Kidney (tissue), 14 donors: ENCODE measurements around the gene B3GLCT. TPM values are rescaled to one million over a fixed set of nuclear protein-coding genes. Genes with fewer than 3 reads are reported as not detected.

Experiments
- DNase-seq, 5 donors: peaks; one replicate each; pipeline ENCODE4 v3.0.0-alpha.2; 2013 to 2020
- FAIRE-seq: peaks from 2 replicates; lab custom pipeline; 2012; peaks lifted over from hg19 to GRCh38; lab: Jason Lieb, UNC
- H3K27ac ChIP-seq, 2 donors: one replicate each; pipeline ENCODE4 v1.7.0; 2013; ENCODE audit warnings: low read depth in 2 of 2, low read length in 2 of 2, inconsistent platforms in 1 of 2
- H3K27me3 ChIP-seq: one replicate; pipeline ENCODE4 v1.7.1; 2013; ENCODE audit warnings: low read length, inconsistent platforms; ENCODE audit not compliant: control insufficient read depth, insufficient read depth
- H3K36me3 ChIP-seq, 3 donors: one replicate each; pipeline versions ENCODE4 v1.7.0 to v1.7.1; 2013; ENCODE audit warnings: low read length in 3 of 3, control low read depth in 1 of 3, inconsistent platforms in 1 of 3; ENCODE audit not compliant: insufficient read depth in 3 of 3, control insufficient read depth in 2 of 3
- H3K4me1 ChIP-seq, 3 donors: one replicate each; pipeline versions ENCODE4 v1.7.0 to v1.7.1; 2013; ENCODE audit warnings: low read length in 3 of 3, inconsistent platforms in 1 of 3, low read depth in 1 of 3; ENCODE audit not compliant: control insufficient read depth in 2 of 3, insufficient read depth in 2 of 3
- H3K4me3 ChIP-seq, 3 donors: one replicate each; pipeline versions ENCODE4 v1.7.0 to v1.8.1; 2013; ENCODE audit warnings: low read length in 3 of 3, control low read depth in 1 of 3, inconsistent platforms in 1 of 3
- H3K9ac ChIP-seq, 3 donors: one replicate each; pipeline versions ENCODE4 v1.7.0 to v1.7.1; 2013; ENCODE audit warnings: low read length in 3 of 3, control low read depth in 1 of 3, inconsistent platforms in 1 of 3
- H3K9me3 ChIP-seq, 3 donors: one replicate each; pipeline versions ENCODE4 v1.7.0 to v1.7.1; 2013; ENCODE audit warnings: low read length in 3 of 3, control low read depth in 1 of 3, inconsistent platforms in 1 of 3; ENCODE audit not compliant: control insufficient read depth in 2 of 3, insufficient read depth in 1 of 3
- intact Hi-C: fragments of 100-400 bp; cut with DNase I; formaldehyde crosslinking; loops from one replicate; pipeline ENCODE4 v1.11.1; 2022
- polyA plus RNA-seq: library from polyadenylated mRNA; stranded (reverse); fragments of 350-450 nt; fragmentation: Illumina TruSeq; extraction: RNeasy Lipid Tissue Mini Kit (QIAGEN cat#74804); gene quantifications from one replicate; pipeline ENCODE4 v1.2.3, GENCODE V29; 2014; ENCODE audit warnings: low read depth, low replicate concordance; ENCODE audit not compliant: insufficient read depth
- total RNA-seq: library from RNA; stranded (reverse); fragmentation: NEBNext Ultra II Directional; extraction: Animal tissue kit (Norgen Biotek cat#: 25700); gene quantifications from one replicate; pipeline ENCODE4 v1.2.1, GENCODE V29; 2021
- TF ChIP-seq, protein P1 (sequence below): IDR thresholded peaks from 3 replicates; pipeline ENCODE4 v1.5.1; 2012; ENCODE audit warnings: mild to moderate bottlenecking, moderate library complexity, borderline replicate concordance; ENCODE audit not compliant: insufficient read depth; ENCODE audit errors: extremely low read depth
- donor health status: control.
- donor health status: control.
- donor health status: control.
- donor health status: control.
- donor health status: control.
- donor health status: DM: yes; HTN: yes; CAD: no.
- donor health status: Normal renal cell carcinoma (clear cell type).

The B3GLCT gene
- total and polyA plus RNA-seq, 2 donors from 2014 or later = 5.9 to 7.7 TPM

DNA sequence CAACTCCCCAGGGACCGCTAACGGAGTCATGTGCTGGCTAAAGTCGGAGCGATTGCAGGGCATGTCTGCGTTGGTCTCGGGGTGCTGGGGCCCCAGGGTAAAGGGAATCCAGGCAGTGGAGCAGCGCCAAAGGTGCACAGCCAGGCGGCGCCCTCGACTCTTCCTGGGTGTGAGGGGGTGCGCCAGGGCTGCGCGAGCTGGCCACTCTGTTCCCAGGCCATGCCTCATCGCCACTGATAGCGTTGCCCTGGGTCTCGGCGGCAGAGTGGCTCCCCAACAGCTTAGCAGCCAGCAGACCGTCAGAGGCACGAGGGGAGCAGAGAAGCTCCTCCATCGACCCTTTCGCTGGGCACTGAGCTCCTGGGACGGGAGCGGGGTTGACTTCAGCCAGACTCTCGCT, 152.7 kb downstream of the B3GLCT start:
- H3K9me3 ChIP-seq = no peaks in the 10 kb centered on the region
- FAIRE-seq = no peak
- no peak overlapping the region for H3K27ac ChIP-seq
- peak in 3 of 5 donors; percentile 7 to 22 (median 21) for DNase-seq
- intact Hi-C loops = no loop called here
- H3K9ac ChIP-seq = no peak overlapping the region
- no peaks in the 10 kb centered on the region for H3K36me3 ChIP-seq
- H3K4me3 ChIP-seq = no peak overlapping the region
- TF ChIP-seq, protein P1, sequence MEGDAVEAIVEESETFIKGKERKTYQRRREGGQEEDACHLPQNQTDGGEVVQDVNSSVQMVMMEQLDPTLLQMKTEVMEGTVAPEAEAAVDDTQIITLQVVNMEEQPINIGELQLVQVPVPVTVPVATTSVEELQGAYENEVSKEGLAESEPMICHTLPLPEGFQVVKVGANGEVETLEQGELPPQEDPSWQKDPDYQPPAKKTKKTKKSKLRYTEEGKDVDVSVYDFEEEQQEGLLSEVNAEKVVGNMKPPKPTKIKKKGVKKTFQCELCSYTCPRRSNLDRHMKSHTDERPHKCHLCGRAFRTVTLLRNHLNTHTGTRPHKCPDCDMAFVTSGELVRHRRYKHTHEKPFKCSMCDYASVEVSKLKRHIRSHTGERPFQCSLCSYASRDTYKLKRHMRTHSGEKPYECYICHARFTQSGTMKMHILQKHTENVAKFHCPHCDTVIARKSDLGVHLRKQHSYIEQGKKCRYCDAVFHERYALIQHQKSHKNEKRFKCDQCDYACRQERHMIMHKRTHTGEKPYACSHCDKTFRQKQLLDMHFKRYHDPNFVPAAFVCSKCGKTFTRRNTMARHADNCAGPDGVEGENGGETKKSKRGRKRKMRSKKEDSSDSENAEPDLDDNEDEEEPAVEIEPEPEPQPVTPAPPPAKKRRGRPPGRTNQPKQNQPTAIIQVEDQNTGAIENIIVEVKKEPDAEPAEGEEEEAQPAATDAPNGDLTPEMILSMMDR = no peak
- no peaks in the 10 kb centered on the region for H3K27me3 ChIP-seq
- no peaks in the 10 kb centered on the region for H3K4me1 ChIP-seq

DNA sequence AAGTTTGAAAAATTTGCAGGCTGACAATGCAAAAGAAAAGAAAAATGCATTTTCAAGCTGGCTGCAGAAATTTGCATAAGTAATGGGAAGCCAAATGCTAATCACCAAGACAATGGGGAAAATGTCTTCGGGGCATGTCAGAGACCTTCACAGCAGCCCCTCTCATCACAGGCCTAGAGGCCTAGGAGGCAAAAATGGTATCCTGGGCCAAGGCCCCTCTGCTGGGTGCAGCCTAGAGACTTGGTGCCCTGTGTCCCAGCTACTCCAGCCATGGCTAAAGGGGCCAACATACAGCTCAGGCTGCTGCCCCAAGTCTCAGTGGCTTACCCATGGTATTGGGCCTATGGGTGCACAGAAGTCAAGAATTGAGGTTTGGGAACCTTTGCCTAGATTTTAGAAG, 155.2 kb downstream of the B3GLCT start:
- TF ChIP-seq, protein P1 = no peak
- no peaks in the 10 kb centered on the region for H3K36me3 ChIP-seq
- DNase-seq = no peak

DNA sequence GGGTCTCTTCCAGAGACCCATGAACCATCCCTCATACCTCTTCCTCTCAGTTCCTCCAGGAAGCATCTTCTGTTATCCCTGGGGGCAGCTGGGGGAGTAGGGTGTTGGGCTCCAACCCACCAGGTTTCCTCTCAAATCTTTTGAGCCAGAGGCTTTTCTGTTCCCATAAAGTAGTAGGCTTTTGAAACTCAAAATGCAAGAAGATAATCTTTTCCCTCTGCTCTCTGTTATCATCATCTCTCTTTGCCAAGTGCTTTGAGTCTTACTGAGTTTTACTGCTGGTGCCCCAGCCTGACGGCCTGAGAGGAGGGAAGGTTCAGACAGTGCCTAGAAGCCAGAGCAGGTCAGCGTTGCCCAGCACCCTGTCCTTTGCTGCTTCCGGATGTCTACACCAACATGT, 157.2 kb downstream of the B3GLCT start:
- H3K4me3 ChIP-seq = no peak overlapping the region
- intact Hi-C loops = no loop called here
- no peak overlapping the region for H3K27ac ChIP-seq
- H3K4me1 ChIP-seq = no peaks in the 10 kb centered on the region
- H3K27me3 ChIP-seq = no peaks in the 10 kb centered on the region
- DNase-seq (no peak), FAIRE-seq (no peak)
- no peaks in the 10 kb centered on the region for H3K36me3 ChIP-seq
- TF ChIP-seq, protein P1 = no peak
- no peak overlapping the region for H3K9ac ChIP-seq
- no peaks in the 10 kb centered on the region for H3K9me3 ChIP-seq

More for the DNA sequence above, 155.2 kb downstream of the B3GLCT start:
- no peak overlapping the region for H3K4me3 ChIP-seq
- FAIRE-seq = no peak
- no peak overlapping the region for H3K9ac ChIP-seq
- no peaks in the 10 kb centered on the region for H3K27me3 ChIP-seq
- no peak overlapping the region for H3K27ac ChIP-seq
- no peaks in the 10 kb centered on the region for H3K4me1 ChIP-seq
- intact Hi-C loops = no loop called here
- no peaks in the 10 kb centered on the region for H3K9me3 ChIP-seq

DNA sequence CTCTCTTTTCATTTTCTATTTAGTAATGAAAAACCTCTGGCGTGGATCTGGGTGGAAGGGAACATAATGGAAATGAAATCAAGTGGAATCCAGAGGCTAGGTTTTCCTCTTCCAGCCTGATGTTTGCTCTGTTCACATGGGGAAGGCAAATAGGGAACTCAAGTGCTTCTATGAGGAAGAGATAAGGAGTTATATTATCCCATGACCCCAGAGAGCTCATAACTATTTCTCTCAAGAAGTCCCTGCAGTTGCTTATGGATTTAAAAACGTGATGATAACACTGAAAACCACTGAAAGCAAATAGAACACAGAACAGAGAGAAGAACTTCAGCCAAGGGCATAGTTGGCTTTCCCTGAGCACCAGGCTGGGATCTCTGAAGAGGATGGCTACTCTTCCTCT, 157.8 kb downstream of the B3GLCT start:
- TF ChIP-seq, protein P1 = no peak
- Histone ChIP-seq H3K4me1 (no peaks in the 10 kb centered on the region), H3K36me3 (no peaks in the 10 kb centered on the region), H3K9me3 (no peaks in the 10 kb centered on the region), H3K27me3 (no peaks in the 10 kb centered on the region), H3K9ac (no peak overlapping the region), H3K4me3 (no peak overlapping the region), H3K27ac (no peak overlapping the region)
- DNase-seq (no peak), FAIRE-seq (no peak)
- intact Hi-C loops = no loop called here
